ENCODE measurements around the gene NACC2.

NACC2 gene

GRCh38 chr9:136140966-136141365, 45.9 kb upstream of the NACC2 start:
- ChIA-PET CTCF (interaction anchor here (0.6 to 3.6 kb wide), 14 partner anchors 11 to 538 kb away, joined by 3 to 31 read pairs (median 4); no protein-coding TSS in a partner anchor), POLR2A (no interaction called here)
- Histone ChIP-seq H3K4me1 (ENCODE audit: control insufficient read depth, insufficient read depth, low read length) (no peaks in the 10 kb centered on the region), H3K9me3 (ENCODE audit: control insufficient read depth, insufficient read depth, low read depth, low read length) (no peaks in the 10 kb centered on the region), H3K4me3 (ENCODE audit: low read depth, low read length) (no peak overlapping the region), H3K27ac (ENCODE audit: extremely low read depth, low read depth, low read length) (no peak overlapping the region), H3K36me3 (ENCODE audit: control insufficient read depth in 2 of 2, insufficient read depth in 1 of 2, low read length in 2 of 2) (no peaks in the 10 kb centered on the region)
- TF ChIP-seq HOXA7 (CRISPR knock-in tag; IDR thresholded peaks at IDR 0.05; ENCODE audit: borderline replicate concordance): no peak
- peak; percentile 35; the same call in 1 of the 2 replicates for TF ChIP-seq ZNF664 (tag by site-specific recombination; IDR thresholded peaks at IDR 0.05)

- TF ChIP-seq SP7 (tag by site-specific recombination; IDR thresholded peaks at IDR 0.05) (no peak), ZFP69B (tag by site-specific recombination; IDR thresholded peaks at IDR 0.05) (no peak), ZNF148 (tag by site-specific recombination; IDR thresholded peaks at IDR 0.05; ENCODE audit: borderline replicate concordance) (no peak), ZNF274 (IDR thresholded peaks at IDR 0.05; ENCODE audit: low read length) (no peak), ZNF274 (tag by site-specific recombination; IDR thresholded peaks at IDR 0.05; ENCODE audit: borderline replicate concordance) (no peak), ZFP3 (tag by site-specific recombination; IDR thresholded peaks at IDR 0.05; ENCODE audit: low read depth) (no peak), ZNF658 (tag by site-specific recombination; IDR thresholded peaks at IDR 0.05) (no peak), ZBTB20 (tag by site-specific recombination; IDR thresholded peaks at IDR 0.05) (no peak), ZNF157 (tag by site-specific recombination; IDR thresholded peaks at IDR 0.05) (no peak), ZNF624 (tag by site-specific recombination; IDR thresholded peaks at IDR 0.05) (no peak), SALL2 (tag by site-specific recombination; IDR thresholded peaks at IDR 0.05; ENCODE audit: borderline replicate concordance) (no peak), ZBTB44 (tag by site-specific recombination; IDR thresholded peaks at IDR 0.05) (no peak), ZNF530 (tag by site-specific recombination; IDR thresholded peaks at IDR 0.05; ENCODE audit: low read depth) (no peak), AEBP2 (tag by site-specific recombination; IDR thresholded peaks at IDR 0.05; ENCODE audit: borderline replicate concordance) (no peak), ZNF394 (tag by site-specific recombination; IDR thresholded peaks at IDR 0.05; ENCODE audit: borderline replicate concordance) (no peak)
- POLR2A ChIA-PET: no interaction called here
- Histone ChIP-seq H3K9me3 (ENCODE audit: control insufficient read depth, insufficient read depth, low read depth, low read length) (no peaks in the 10 kb centered on the region), H3K27ac (ENCODE audit: extremely low read depth, low read depth, low read length) (no peak overlapping the region), H3K36me3 (ENCODE audit: control insufficient read depth in 2 of 2, insufficient read depth in 1 of 2, low read length in 2 of 2) (no peaks in the 10 kb centered on the region), H3K4me1 (ENCODE audit: control insufficient read depth, insufficient read depth, low read length) (no peaks in the 10 kb centered on the region), H3K4me3 (ENCODE audit: low read depth, low read length) (no peak overlapping the region)
- CTCF ChIA-PET: interaction anchor here (0.6 to 3.6 kb wide), 20 partner anchors 12 to 619 kb away, joined by 3 to 31 read pairs (median 4); no protein-coding TSS in a partner anchor
These were observed 45.0 kb upstream of the NACC2 start for GRCh38 chr9:136140046-136140445.

Data from HEK293 (cell line).